ENCODE results near the gene DRG1. TPM values are rescaled to one million over a fixed set of nuclear protein-coding genes. Genes with fewer than 3 reads are reported as not detected.
A peak's percentile ranks its signal among the peaks of the same experiment; 100 is the strongest.

The DRG1 gene
- total and polyA plus RNA-seq, 2 experiments from 2014 or later = 63.9 to 87.6 TPM

DNA sequence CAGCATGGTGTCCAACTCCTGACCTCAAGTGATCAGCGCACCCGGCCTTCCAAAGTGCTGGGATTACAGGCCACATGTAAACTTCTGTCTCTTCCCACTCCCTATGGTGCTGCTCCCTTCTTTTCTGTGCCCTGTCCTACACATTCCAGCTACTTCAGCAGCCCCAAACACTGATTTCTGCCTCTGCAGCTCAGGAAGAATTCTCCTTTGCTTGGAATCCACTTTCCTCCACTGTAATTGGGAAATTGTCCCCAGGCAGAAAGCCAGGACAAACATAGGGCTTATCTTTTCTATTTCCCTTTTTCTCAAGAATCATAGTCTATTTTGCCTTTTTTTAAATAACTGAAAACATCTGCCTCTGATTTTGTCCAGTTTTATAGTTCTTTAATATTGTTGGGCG is 21.3 kb upstream of the DRG1 start:
- Mint-ChIP-seq H3K9me3 (no peaks in the 10 kb centered on the region), H3K4me1 (no peaks in the 10 kb centered on the region), H3K27ac (no peak overlapping the region), H3K27me3 (ENCODE audit: insufficient read depth, low read depth, poor library complexity) (peaks cover 5% of the 10 kb centered on the region), H3K36me3 (ENCODE audit: low read depth) (no peaks in the 10 kb centered on the region), H3K4me3 (no peak overlapping the region)
- Histone ChIP-seq H4K20me1 (replicated peaks; ENCODE audit: insufficient read depth) (no peaks in the 10 kb centered on the region), H3K4me2 (no peak overlapping the region), H3K27me3 (ENCODE audit: insufficient read depth) (no peaks in the 10 kb centered on the region), H3K4me1 (ENCODE audit: insufficient read depth) (no peaks in the 10 kb centered on the region), H2AFZ (peak overlapping the region; percentile 69), H3K4me3 (no peak overlapping the region), H3K36me3 (ENCODE audit: insufficient read depth) (no peaks in the 10 kb centered on the region), H3K9me2 (ENCODE audit: insufficient read depth) (no peaks in the 10 kb centered on the region), H3F3A (replicated peaks; ENCODE audit: low read depth) (no peaks in the 10 kb centered on the region), H3K79me2 (replicated peaks; ENCODE audit: insufficient read depth) (no peaks in the 10 kb centered on the region), H3K27ac (ENCODE audit: low read depth) (no peak overlapping the region)
- ATAC-seq (no peak), DNase-seq (ENCODE audit: low spot score) (no peak)
- TF ChIP-seq ZNF114 (CRISPR knock-in tag; IDR thresholded peaks at IDR 0.05) = no peak
- TF ChIP-seq CREB1 (CRISPR knock-in tag; IDR thresholded peaks at IDR 0.05; ENCODE audit: low read depth) = no peak
- TF ChIP-seq EZH2phosphoT487 (IDR thresholded peaks at IDR 0.05; ENCODE audit: unreplicated experiment) = no peak
- TF ChIP-seq NANOG (IDR thresholded peaks at IDR 0.05; ENCODE audit: borderline replicate concordance) = no peak
- TF ChIP-seq, protein P1, sequence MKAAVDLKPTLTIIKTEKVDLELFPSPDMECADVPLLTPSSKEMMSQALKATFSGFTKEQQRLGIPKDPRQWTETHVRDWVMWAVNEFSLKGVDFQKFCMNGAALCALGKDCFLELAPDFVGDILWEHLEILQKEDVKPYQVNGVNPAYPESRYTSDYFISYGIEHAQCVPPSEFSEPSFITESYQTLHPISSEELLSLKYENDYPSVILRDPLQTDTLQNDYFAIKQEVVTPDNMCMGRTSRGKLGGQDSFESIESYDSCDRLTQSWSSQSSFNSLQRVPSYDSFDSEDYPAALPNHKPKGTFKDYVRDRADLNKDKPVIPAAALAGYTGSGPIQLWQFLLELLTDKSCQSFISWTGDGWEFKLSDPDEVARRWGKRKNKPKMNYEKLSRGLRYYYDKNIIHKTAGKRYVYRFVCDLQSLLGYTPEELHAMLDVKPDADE (IDR thresholded peaks at IDR 0.05) = no peak
- no peak for TF ChIP-seq ZNF331 (CRISPR knock-in tag; IDR thresholded peaks at IDR 0.05; ENCODE audit: low read depth)
- no peak for TF ChIP-seq POLR2AphosphoS5 (IDR thresholded peaks at IDR 0.05; ENCODE audit: low read depth)
- TF ChIP-seq, protein P2, sequence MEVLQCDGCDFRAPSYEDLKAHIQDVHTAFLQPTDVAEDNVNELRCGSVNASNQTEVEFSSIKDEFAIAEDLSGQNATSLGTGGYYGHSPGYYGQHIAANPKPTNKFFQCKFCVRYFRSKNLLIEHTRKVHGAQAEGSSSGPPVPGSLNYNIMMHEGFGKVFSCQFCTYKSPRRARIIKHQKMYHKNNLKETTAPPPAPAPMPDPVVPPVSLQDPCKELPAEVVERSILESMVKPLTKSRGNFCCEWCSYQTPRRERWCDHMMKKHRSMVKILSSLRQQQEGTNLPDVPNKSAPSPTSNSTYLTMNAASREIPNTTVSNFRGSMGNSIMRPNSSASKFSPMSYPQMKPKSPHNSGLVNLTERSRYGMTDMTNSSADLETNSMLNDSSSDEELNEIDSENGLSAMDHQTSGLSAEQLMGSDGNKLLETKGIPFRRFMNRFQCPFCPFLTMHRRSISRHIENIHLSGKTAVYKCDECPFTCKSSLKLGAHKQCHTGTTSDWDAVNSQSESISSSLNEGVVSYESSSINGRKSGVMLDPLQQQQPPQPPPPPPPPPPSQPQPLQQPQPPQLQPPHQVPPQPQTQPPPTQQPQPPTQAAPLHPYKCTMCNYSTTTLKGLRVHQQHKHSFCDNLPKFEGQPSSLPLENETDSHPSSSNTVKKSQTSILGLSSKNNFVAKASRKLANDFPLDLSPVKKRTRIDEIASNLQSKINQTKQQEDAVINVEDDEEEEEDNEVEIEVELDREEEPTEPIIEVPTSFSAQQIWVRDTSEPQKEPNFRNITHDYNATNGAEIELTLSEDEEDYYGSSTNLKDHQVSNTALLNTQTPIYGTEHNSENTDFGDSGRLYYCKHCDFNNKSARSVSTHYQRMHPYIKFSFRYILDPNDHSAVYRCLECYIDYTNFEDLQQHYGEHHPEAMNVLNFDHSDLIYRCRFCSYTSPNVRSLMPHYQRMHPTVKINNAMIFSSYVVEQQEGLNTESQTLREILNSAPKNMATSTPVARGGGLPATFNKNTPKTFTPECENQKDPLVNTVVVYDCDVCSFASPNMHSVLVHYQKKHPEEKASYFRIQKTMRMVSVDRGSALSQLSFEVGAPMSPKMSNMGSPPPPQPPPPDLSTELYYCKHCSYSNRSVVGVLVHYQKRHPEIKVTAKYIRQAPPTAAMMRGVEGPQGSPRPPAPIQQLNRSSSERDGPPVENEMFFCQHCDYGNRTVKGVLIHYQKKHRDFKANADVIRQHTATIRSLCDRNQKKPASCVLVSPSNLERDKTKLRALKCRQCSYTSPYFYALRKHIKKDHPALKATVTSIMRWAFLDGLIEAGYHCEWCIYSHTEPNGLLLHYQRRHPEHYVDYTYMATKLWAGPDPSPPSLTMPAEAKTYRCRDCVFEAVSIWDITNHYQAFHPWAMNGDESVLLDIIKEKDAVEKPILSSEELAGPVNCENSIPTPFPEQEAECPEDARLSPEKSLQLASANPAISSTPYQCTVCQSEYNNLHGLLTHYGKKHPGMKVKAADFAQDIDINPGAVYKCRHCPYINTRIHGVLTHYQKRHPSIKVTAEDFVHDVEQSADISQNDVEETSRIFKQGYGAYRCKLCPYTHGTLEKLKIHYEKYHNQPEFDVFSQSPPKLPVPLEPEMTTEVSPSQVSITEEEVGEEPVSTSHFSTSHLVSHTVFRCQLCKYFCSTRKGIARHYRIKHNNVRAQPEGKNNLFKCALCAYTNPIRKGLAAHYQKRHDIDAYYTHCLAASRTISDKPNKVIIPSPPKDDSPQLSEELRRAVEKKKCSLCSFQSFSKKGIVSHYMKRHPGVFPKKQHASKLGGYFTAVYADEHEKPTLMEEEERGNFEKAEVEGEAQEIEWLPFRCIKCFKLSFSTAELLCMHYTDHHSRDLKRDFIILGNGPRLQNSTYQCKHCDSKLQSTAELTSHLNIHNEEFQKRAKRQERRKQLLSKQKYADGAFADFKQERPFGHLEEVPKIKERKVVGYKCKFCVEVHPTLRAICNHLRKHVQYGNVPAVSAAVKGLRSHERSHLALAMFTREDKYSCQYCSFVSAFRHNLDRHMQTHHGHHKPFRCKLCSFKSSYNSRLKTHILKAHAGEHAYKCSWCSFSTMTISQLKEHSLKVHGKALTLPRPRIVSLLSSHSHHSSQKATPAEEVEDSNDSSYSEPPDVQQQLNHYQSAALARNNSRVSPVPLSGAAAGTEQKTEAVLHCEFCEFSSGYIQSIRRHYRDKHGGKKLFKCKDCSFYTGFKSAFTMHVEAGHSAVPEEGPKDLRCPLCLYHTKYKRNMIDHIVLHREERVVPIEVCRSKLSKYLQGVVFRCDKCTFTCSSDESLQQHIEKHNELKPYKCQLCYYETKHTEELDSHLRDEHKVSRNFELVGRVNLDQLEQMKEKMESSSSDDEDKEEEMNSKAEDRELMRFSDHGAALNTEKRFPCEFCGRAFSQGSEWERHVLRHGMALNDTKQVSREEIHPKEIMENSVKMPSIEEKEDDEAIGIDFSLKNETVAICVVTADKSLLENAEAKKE (CRISPR knock-in tag; IDR thresholded peaks at IDR 0.05) = no peak
- TF ChIP-seq EZH2 (IDR thresholded peaks at IDR 0.05; ENCODE audit: low read depth, unreplicated experiment) = no peak
- TF ChIP-seq JUNB (IDR thresholded peaks at IDR 0.05; ENCODE audit: unreplicated experiment) = no peak
- TF ChIP-seq, protein P3, sequence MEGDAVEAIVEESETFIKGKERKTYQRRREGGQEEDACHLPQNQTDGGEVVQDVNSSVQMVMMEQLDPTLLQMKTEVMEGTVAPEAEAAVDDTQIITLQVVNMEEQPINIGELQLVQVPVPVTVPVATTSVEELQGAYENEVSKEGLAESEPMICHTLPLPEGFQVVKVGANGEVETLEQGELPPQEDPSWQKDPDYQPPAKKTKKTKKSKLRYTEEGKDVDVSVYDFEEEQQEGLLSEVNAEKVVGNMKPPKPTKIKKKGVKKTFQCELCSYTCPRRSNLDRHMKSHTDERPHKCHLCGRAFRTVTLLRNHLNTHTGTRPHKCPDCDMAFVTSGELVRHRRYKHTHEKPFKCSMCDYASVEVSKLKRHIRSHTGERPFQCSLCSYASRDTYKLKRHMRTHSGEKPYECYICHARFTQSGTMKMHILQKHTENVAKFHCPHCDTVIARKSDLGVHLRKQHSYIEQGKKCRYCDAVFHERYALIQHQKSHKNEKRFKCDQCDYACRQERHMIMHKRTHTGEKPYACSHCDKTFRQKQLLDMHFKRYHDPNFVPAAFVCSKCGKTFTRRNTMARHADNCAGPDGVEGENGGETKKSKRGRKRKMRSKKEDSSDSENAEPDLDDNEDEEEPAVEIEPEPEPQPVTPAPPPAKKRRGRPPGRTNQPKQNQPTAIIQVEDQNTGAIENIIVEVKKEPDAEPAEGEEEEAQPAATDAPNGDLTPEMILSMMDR (conservative IDR thresholded peaks at IDR 0.05; ENCODE audit: low read depth in 2 of 2) = no peak
- no peak for TF ChIP-seq STAT1 (IDR thresholded peaks at IDR 0.05; ENCODE audit: unreplicated experiment)
- TF ChIP-seq, protein P4, sequence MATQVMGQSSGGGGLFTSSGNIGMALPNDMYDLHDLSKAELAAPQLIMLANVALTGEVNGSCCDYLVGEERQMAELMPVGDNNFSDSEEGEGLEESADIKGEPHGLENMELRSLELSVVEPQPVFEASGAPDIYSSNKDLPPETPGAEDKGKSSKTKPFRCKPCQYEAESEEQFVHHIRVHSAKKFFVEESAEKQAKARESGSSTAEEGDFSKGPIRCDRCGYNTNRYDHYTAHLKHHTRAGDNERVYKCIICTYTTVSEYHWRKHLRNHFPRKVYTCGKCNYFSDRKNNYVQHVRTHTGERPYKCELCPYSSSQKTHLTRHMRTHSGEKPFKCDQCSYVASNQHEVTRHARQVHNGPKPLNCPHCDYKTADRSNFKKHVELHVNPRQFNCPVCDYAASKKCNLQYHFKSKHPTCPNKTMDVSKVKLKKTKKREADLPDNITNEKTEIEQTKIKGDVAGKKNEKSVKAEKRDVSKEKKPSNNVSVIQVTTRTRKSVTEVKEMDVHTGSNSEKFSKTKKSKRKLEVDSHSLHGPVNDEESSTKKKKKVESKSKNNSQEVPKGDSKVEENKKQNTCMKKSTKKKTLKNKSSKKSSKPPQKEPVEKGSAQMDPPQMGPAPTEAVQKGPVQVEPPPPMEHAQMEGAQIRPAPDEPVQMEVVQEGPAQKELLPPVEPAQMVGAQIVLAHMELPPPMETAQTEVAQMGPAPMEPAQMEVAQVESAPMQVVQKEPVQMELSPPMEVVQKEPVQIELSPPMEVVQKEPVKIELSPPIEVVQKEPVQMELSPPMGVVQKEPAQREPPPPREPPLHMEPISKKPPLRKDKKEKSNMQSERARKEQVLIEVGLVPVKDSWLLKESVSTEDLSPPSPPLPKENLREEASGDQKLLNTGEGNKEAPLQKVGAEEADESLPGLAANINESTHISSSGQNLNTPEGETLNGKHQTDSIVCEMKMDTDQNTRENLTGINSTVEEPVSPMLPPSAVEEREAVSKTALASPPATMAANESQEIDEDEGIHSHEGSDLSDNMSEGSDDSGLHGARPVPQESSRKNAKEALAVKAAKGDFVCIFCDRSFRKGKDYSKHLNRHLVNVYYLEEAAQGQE (IDR thresholded peaks at IDR 0.05; ENCODE audit: unreplicated experiment) = no peak

Measured in GM23338 (cell line).